HepG2 (cell line): ENCODE data around the gene PDLIM7. TPM values are rescaled to one million over a fixed set of nuclear protein-coding genes. Genes with fewer than 3 reads are reported as not detected.
"Not testable (repeated sequence)": the region's sequence is repeated elsewhere in the genome, so short reads cannot be mapped to it uniquely, and the experiment has no call there.

ENCODE experiments used
- ATAC-seq: fragments of 200-7000 bp; cut with Tn5 transposase; 3 replicates; pipeline ENCODE4 v1.9.1; 2020; ENCODE audit warnings: mild to moderate bottlenecking, moderate library complexity
- BruUV-seq: library from RNA; stranded (reverse); fragments of 400-500 nt; replicated peaks from 2 replicates; lab custom pipeline; 2021; lab: Mats Ljungman, UMichigan
- CTCF ChIA-PET: fragments of 300-600 bp; formaldehyde crosslinking; extraction: SDS; loops from one replicate; lab custom pipeline; 2021; ENCODE audit warnings: low total read pairs, inconsistent platforms, low intra/inter-chr PET ratio; lab: Yijun Ruan, JAX
- POLR2A ChIA-PET: fragments of 350-600 bp; sonication (Branson Sonifier 250); formaldehyde crosslinking; loops from one replicate; lab custom pipeline; 2020; ENCODE audit warnings: antibody characterized with exemption, inconsistent platforms; lab: Yijun Ruan, JAX
- DNase-seq: peaks from one replicate; pipeline ENCODE4 v3.0.0-alpha.2; 2015; ENCODE audit warnings: low spot score
- FAIRE-seq: peaks from 3 replicates; lab custom pipeline; 2011; peaks lifted over from hg19 to GRCh38; lab: Jason Lieb, UNC
- H2AFZ ChIP-seq: one replicate; pipeline ENCODE4 v1.6.1; 2011; ENCODE audit warnings: low read length, inconsistent platforms
- H3K27ac ChIP-seq: fragments of 300-600 bp; 3 replicates; pipeline ENCODE4 v1.8.0; 2011; ENCODE audit warnings: mixed run types, mild to moderate bottlenecking, mixed read lengths, low read length, inconsistent platforms; ENCODE audit not compliant: insufficient read depth; ENCODE audit errors: extremely low read length
- H3K27me3 ChIP-seq, 2 experiments: fragments of 200-600 bp in 1 of 2; 2 replicates in 1 of 2; 3 replicates in 1 of 2; pipeline versions ENCODE4 v1.6.0 to v1.8.0; 2011; ENCODE audit warnings: low read length in 2 of 2, mild to moderate bottlenecking in 2 of 2, moderate library complexity in 2 of 2, inconsistent platforms in 1 of 2; ENCODE audit not compliant: insufficient read depth in 2 of 2, control insufficient read depth in 1 of 2
- H3K36me3 ChIP-seq, 2 experiments: fragments of 200-600 bp in 1 of 2; replicated peaks in 1 of 2; 2 replicates in 1 of 2; 3 replicates in 1 of 2; pipeline versions ENCODE4 v1.5.1 to v1.8.0; 2011; ENCODE audit warnings: low read length in 2 of 2, inconsistent platforms in 1 of 2; ENCODE audit not compliant: insufficient read depth in 2 of 2, control insufficient read depth in 1 of 2
- H3K4me1 ChIP-seq: 2 replicates; pipeline ENCODE4 v1.5.1; 2012; ENCODE audit warnings: low read length, inconsistent platforms; ENCODE audit not compliant: insufficient read depth
- H3K4me2 ChIP-seq: 2 replicates; pipeline ENCODE4 v1.6.0; 2011; ENCODE audit warnings: low read depth, low read length, inconsistent platforms
- H3K4me3 ChIP-seq, 3 experiments: fragments of 200-600 bp in 1 of 3; sonication (generic), shearing (Covaris generic) in 1 of 3; replicated peaks in 1 of 3; 2 replicates each; pipeline ENCODE4 v1.5.1; 2011 to 2016; ENCODE audit warnings: low read length in 3 of 3, inconsistent platforms in 2 of 3, low read depth in 2 of 3, mild to moderate bottlenecking in 2 of 3, control low read depth in 1 of 3, mixed read lengths in 1 of 3; ENCODE audit not compliant: insufficient read depth in 1 of 3
- H3K79me2 ChIP-seq: one replicate; pipeline ENCODE4 v1.6.1; 2011; ENCODE audit warnings: low read length, inconsistent platforms; ENCODE audit not compliant: insufficient read depth
- H3K9ac ChIP-seq: 2 replicates; pipeline ENCODE4 v1.6.0; 2011; ENCODE audit warnings: mild to moderate bottlenecking, low read depth, low read length, inconsistent platforms; ENCODE audit not compliant: insufficient read depth
- H3K9me3 ChIP-seq: 2 replicates; pipeline ENCODE4 v1.5.1; 2012; ENCODE audit warnings: mild to moderate bottlenecking, low read length
- H4K20me1 ChIP-seq: 2 replicates; pipeline ENCODE4 v1.6.0; 2011; ENCODE audit warnings: inconsistent platforms, mild to moderate bottlenecking, low read length, moderate library complexity; ENCODE audit not compliant: insufficient read depth
- DNMT1 ChIP-seq: sonication (generic); formaldehyde crosslinking; IDR thresholded peaks from 2 replicates; pipeline ENCODE4 v1.5.1; 2020; ENCODE audit warnings: mild to moderate bottlenecking, missing genetic modification reagents
- DPF2 ChIP-seq: sonication (generic); formaldehyde crosslinking; IDR thresholded peaks from 2 replicates; pipeline ENCODE4 v1.4.0; 2020; ENCODE audit warnings: mild to moderate bottlenecking, low read depth, missing genetic modification reagents, borderline replicate concordance
- MATR3 ChIP-seq: sonication (generic); formaldehyde crosslinking; IDR thresholded peaks from 2 replicates; pipeline ENCODE4 v1.4.0; 2020; ENCODE audit warnings: missing genetic modification reagents
- MED1 ChIP-seq: sonication (generic); formaldehyde crosslinking; IDR thresholded peaks from 2 replicates; pipeline ENCODE4 v1.4.0; 2020; ENCODE audit warnings: missing genetic modification reagents
- MIER3 ChIP-seq: IDR thresholded peaks from 2 replicates; pipeline ENCODE4 v1.6.1; 2016; ENCODE audit warnings: missing compliant biosample characterization, borderline replicate concordance
- MTA1 ChIP-seq: sonication (generic); formaldehyde crosslinking; IDR thresholded peaks from 2 replicates; pipeline ENCODE4 v1.4.0; 2020; ENCODE audit warnings: missing genetic modification reagents, mild to moderate bottlenecking, borderline replicate concordance
- NPAS2 ChIP-seq: sonication (generic); formaldehyde crosslinking; IDR thresholded peaks from 2 replicates; pipeline ENCODE4 v1.8.0; 2022; ENCODE audit warnings: mild to moderate bottlenecking, missing genetic modification reagents, borderline replicate concordance
- NR2F6 ChIP-seq, 2 experiments: IDR thresholded peaks; 2 replicates each; pipeline ENCODE4 v1.6.1; 2016; ENCODE audit warnings: antibody characterized with exemption in 1 of 2, mild to moderate bottlenecking in 1 of 2
- REXO4 ChIP-seq: sonication (generic); formaldehyde crosslinking; IDR thresholded peaks from 2 replicates; pipeline ENCODE4 v1.8.0; 2022; ENCODE audit warnings: missing genetic modification reagents, mild to moderate bottlenecking, borderline replicate concordance
- SIN3B ChIP-seq: fragments of 150-350 bp; IDR thresholded peaks from 2 replicates; pipeline ENCODE4 v1.6.1; 2014; ENCODE audit warnings: low read length
- ZFP41 ChIP-seq: sonication (generic); formaldehyde crosslinking; IDR thresholded peaks from 2 replicates; pipeline ENCODE4 v1.4.0; 2020; ENCODE audit warnings: mild to moderate bottlenecking, missing genetic modification reagents, borderline replicate concordance
- ZNF251 ChIP-seq: sonication (generic); formaldehyde crosslinking; IDR thresholded peaks from 2 replicates; pipeline ENCODE4 v1.9.0; 2021; ENCODE audit warnings: mild to moderate bottlenecking, missing genetic modification reagents
- ZNF441 ChIP-seq: sonication (generic); formaldehyde crosslinking; IDR thresholded peaks from 2 replicates; pipeline ENCODE4 v1.7.0; 2021; ENCODE audit warnings: missing genetic modification reagents, borderline replicate concordance
- ZSCAN9 ChIP-seq: IDR thresholded peaks from 2 replicates; pipeline ENCODE4 v1.6.1; 2016; ENCODE audit warnings: borderline replicate concordance
- ZZZ3 ChIP-seq: sonication (generic); formaldehyde crosslinking; IDR thresholded peaks from 2 replicates; pipeline ENCODE4 v1.4.0; 2020; ENCODE audit warnings: missing genetic modification reagents, mild to moderate bottlenecking, borderline replicate concordance
- WGBS: methylation state at CpG from one replicate; pipeline ENCODE4 v1.1.6; 2017; ENCODE audit warnings: low lambda C conversion rate; 5-methylcytosine and 5-hydroxymethylcytosine counted together
- in situ Hi-C: cut with HindIII; loops from 2 replicates; pipeline ENCODE4 v1.10.0; 2017; ENCODE audit warnings: low pct_unique_long_range_greater_than_20kb; ENCODE audit not compliant: extremely low pct_ligation_motif_present
- intact Hi-C: fragments of 100-400 bp; cut with micrococcal nuclease; formaldehyde crosslinking; loops from one replicate; pipeline ENCODE4 v1.10.0; 2022; ENCODE audit not compliant: unreplicated experiment
- polyA plus RNA-seq, 8 experiments: library from polyadenylated mRNA; depleted of rRNA in 3 of 8; stranded (reverse) in 7 of 8; unstranded in 1 of 8; fragments of >200 nt; fragmentation: Illumina TruSeq in 4 of 8; extraction: Trizol in 4 of 8; gene quantifications; 2 replicates each; pipeline versions ENCODE4 v1.2.1 to v1.2.3, GENCODE V29; 2011 to 2016; ENCODE audit warnings: low read depth in 4 of 8, missing spikeins in 1 of 8, mixed read lengths in 1 of 8; ENCODE audit not compliant: insufficient read depth in 1 of 8
- total RNA-seq, 5 experiments: library from RNA; depleted of rRNA; stranded (reverse); fragments of >200 nt; fragmentation: Illumina TruSeq; extraction: Trizol; gene quantifications; 2 replicates each; pipeline ENCODE4 v1.2.3, GENCODE V29; 2016; ENCODE audit warnings: low read depth in 1 of 5
- TF ChIP-seq, protein P1 (sequence below): sonication (generic); formaldehyde crosslinking; IDR thresholded peaks from 2 replicates; pipeline ENCODE4 v1.4.0; 2020; ENCODE audit warnings: missing genetic modification reagents
- TF ChIP-seq, protein P2 (sequence below): sonication (generic); formaldehyde crosslinking; IDR thresholded peaks from 2 replicates; pipeline ENCODE4 v1.8.0; 2022; ENCODE audit warnings: missing genetic modification reagents, low read depth, mild to moderate bottlenecking, borderline replicate concordance
- TF ChIP-seq, protein P3 (sequence below): sonication (generic); formaldehyde crosslinking; IDR thresholded peaks from 2 replicates; pipeline ENCODE4 v1.8.1; 2022; ENCODE audit warnings: mild to moderate bottlenecking, missing genetic modification reagents

Gene PDLIM7
- total and polyA plus RNA-seq, 2 of the 13 experiments (the other 11 are each of a cell fraction or from before 2014, with no cell fraction given): 21.1 to 31.3 TPM

- TF ChIP-seq, protein P1, sequence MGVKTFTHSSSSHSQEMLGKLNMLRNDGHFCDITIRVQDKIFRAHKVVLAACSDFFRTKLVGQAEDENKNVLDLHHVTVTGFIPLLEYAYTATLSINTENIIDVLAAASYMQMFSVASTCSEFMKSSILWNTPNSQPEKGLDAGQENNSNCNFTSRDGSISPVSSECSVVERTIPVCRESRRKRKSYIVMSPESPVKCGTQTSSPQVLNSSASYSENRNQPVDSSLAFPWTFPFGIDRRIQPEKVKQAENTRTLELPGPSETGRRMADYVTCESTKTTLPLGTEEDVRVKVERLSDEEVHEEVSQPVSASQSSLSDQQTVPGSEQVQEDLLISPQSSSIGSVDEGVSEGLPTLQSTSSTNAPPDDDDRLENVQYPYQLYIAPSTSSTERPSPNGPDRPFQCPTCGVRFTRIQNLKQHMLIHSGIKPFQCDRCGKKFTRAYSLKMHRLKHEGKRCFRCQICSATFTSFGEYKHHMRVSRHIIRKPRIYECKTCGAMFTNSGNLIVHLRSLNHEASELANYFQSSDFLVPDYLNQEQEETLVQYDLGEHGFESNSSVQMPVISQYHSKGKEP: no peak
- no peak for TF ChIP-seq MTA1 (CRISPR knock-in tag)
- TF ChIP-seq ZNF251: no peak
- TF ChIP-seq REXO4 (CRISPR knock-in tag): no peak
- TF ChIP-seq ZFP41: no peak
- no peak for TF ChIP-seq DPF2 (CRISPR knock-in tag)
- no peak for TF ChIP-seq NPAS2 (CRISPR knock-in tag)
- TF ChIP-seq ZNF441 (CRISPR knock-in tag): no peak
- TF ChIP-seq ZSCAN9 (CRISPR knock-in tag): no peak
- no peak for TF ChIP-seq SIN3B
- TF ChIP-seq, protein P2, sequence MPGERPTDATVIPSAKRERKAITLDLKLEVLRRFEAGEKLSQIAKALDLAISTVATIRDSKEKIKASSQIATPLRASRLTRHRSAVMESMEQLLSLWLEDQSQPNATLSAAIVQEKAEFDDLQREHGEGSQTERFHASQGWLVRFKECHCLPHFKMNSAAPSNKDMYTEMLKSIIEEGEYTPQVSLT: no peak
- no peak for TF ChIP-seq NR2F6 (IDR thresholded peaks at IDR 0.05)
- TF ChIP-seq NR2F6 (CRISPR knock-in tag; IDR thresholded peaks at IDR 0.05): no peak
- TF ChIP-seq MIER3 (CRISPR knock-in tag): no peak
- no peak for TF ChIP-seq DNMT1 (CRISPR knock-in tag)
- TF ChIP-seq MED1 (CRISPR knock-in tag): no peak
- no peak for TF ChIP-seq ZZZ3 (CRISPR knock-in tag)
- TF ChIP-seq MATR3: no peak
- TF ChIP-seq, protein P3, sequence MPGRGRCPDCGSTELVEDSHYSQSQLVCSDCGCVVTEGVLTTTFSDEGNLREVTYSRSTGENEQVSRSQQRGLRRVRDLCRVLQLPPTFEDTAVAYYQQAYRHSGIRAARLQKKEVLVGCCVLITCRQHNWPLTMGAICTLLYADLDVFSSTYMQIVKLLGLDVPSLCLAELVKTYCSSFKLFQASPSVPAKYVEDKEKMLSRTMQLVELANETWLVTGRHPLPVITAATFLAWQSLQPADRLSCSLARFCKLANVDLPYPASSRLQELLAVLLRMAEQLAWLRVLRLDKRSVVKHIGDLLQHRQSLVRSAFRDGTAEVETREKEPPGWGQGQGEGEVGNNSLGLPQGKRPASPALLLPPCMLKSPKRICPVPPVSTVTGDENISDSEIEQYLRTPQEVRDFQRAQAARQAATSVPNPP (CRISPR knock-in tag): no peak
- FAIRE-seq (no peak), ATAC-seq (no peak), DNase-seq (no peak)
- Histone ChIP-seq H3K79me2 (no peaks in the 10 kb centered on the region), H3K4me1 (no peaks in the 10 kb centered on the region), H3K27me3 (no peaks in the 10 kb centered on the region), H4K20me1 (peaks cover 5% of the 10 kb centered on the region; the same call in 1 of the 2 replicates), H2AFZ (no peak overlapping the region), H3K4me2 (no peak overlapping the region), H3K27ac (no peak overlapping the region), H3K9me3 (no peaks in the 10 kb centered on the region), H3K36me3 (peaks cover 45 to 81% of the 10 kb centered on the region in 2 experiments), H3K9ac (no peak overlapping the region), H3K4me3 (no peak overlapping the region)
- intact Hi-C loops (no loop called here), in situ Hi-C loops (no loop called here)
- ChIA-PET POLR2A (no interaction called here), CTCF (no interaction called here)
- BruUV-seq: no TSS peak
- 95% methylated on average over 7 of the region's 7 CpGs for WGBS
These were observed 37.7 kb upstream of the PDLIM7 start for GRCh38 chr5:177535125-177535524.

DNA sequence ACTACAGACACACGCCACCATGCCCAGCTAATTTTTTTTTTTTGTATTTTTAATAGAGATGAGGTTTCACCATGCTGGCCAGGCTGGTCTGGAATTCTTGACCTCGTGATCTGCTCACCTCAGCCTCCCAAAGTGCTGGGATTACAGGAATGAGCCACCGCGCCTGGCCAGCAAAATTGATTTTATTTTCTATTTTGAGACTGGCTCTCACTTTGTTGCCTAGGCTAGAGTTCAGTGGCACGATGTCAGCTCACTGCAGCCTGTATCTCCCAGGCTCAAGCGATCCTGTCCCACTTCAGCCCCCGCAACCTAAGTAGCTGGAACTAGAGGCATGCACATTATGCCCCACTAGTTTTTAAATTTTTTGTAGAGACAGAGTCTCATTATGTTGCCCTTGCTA, 37.0 kb upstream of the PDLIM7 start:
- H3K9ac ChIP-seq, FAIRE-seq: not testable (repeated sequence)

More for the DNA sequence above, 37.0 kb upstream of the PDLIM7 start:
- POLR2A ChIA-PET: interaction anchor here (0.7 kb wide), 1 partner anchor 17 kb away, joined by 3 read pairs; the partner anchor contains the start of gene DDX41
- intact Hi-C loops, H3K9me3 ChIP-seq, H4K20me1 ChIP-seq, in situ Hi-C loops, BruUV-seq, H3K79me2 ChIP-seq, H3K4me2 ChIP-seq, ATAC-seq, H3K27ac ChIP-seq, H3K27me3 ChIP-seq, DNase-seq, H2AFZ ChIP-seq, CTCF ChIA-PET, H3K4me3 ChIP-seq, H3K4me1 ChIP-seq: not testable (repeated sequence)
- H3K36me3 ChIP-seq: peaks cover 48 to 87% of the 10 kb centered on the region in 2 experiments
- WGBS: 98% methylated on average over 7 of the region's 7 CpGs
